Adrenal gland (tissue), 12 donors: ENCODE results near the gene LRRC9. TPM values are rescaled to one million over a fixed set of nuclear protein-coding genes. Genes with fewer than 3 reads are reported as not detected.

Source experiments
- DNase-seq, 7 donors: peaks; one replicate each; pipeline ENCODE4 v3.0.0-alpha.2; 2019 to 2020
- H3K27ac ChIP-seq, 5 donors: fragments of 200-600 bp; sonication (generic) in 4 of 5; 1 replicate in 3 of 5; 2 replicates in 2 of 5; pipeline versions ENCODE4 v1.5.1 to v1.8.0; 2016 to 2020; ENCODE audit warnings: mild to moderate bottlenecking in 1 of 5
- H3K27me3 ChIP-seq: fragments of 200-600 bp; 2 replicates; pipeline ENCODE4 v1.8.0; 2021
- H3K36me3 ChIP-seq, 2 donors: fragments of 200-600 bp; replicated peaks in 1 of 2; 1 replicate in 1 of 2; 2 replicates in 1 of 2; pipeline versions ENCODE4 v1.5.1 to v1.8.0; 2018 to 2022
- H3K4me1 ChIP-seq, 2 donors: fragments of 200-600 bp; replicated peaks in 1 of 2; 1 replicate in 1 of 2; 2 replicates in 1 of 2; pipeline versions ENCODE4 v1.5.1 to v1.8.0; 2018 to 2021
- H3K4me3 ChIP-seq, 4 donors: fragments of 200-600 bp; sonication (generic) in 3 of 4; one replicate each; pipeline ENCODE4 v1.5.1; 2016 to 2018
- H3K9me3 ChIP-seq, 3 donors: fragments of 200-600 bp; sonication (generic) in 1 of 3; replicated peaks in 1 of 3; 1 replicate in 2 of 3; 2 replicates in 1 of 3; pipeline versions ENCODE4 v1.5.1 to v1.8.0; 2016 to 2021
- POLR2A ChIP-seq, 2 donors: fragments of 450-650 bp; IDR thresholded peaks; one replicate each; pipeline ENCODE4 v1.6.1; 2017; ENCODE audit warnings: antibody characterized with exemption in 2 of 2, mild to moderate bottlenecking in 2 of 2, moderate library complexity in 1 of 2
- WGBS, 4 donors: extraction: QIAGEN DNeasy Blood & Tissue Kit in 2 of 4; methylation state at CpG; one replicate each; pipeline versions ENCODE4 v1.1.5 to v1.1.7; 2013 to 2017; 5-methylcytosine and 5-hydroxymethylcytosine counted together
- intact Hi-C, 2 donors: fragments of 100-400 bp; cut with DNase I; formaldehyde crosslinking; loops; one replicate each; pipeline versions ENCODE4 v1.14.1 to v1.15.0; 2022 to 2023
- polyA plus RNA-seq, 3 donors: library from polyadenylated mRNA; stranded (reverse); fragments of 200-250 nt in 2 of 3; fragments of 350-450 nt in 1 of 3; fragmentation: Illumina TruSeq in 1 of 3; extraction: RNeasy Lipid Tissue Mini Kit (QIAGEN cat#74804) in 1 of 3; gene quantifications; one replicate each; pipeline ENCODE4 v1.2.3, GENCODE V29; 2013 to 2014
- total RNA-seq, 9 donors: library from RNA; depleted of rRNA in 4 of 9; stranded (reverse); fragments of >200 nt in 4 of 9; fragments of 120-200 nt in 1 of 9; fragmentation: NEBNext Ultra II Directional in 1 of 9; extraction: Animal tissue kit (Norgen Biotek cat#: 25700) in 1 of 9; gene quantifications; one replicate each; pipeline versions ENCODE4 v1.1.0 to v1.2.4, GENCODE V29; 2013 to 2023
- TF ChIP-seq, protein P1 (sequence below), 6 experiments: fragments of 450-650 bp in 4 of 6; fragments of 200-600 bp in 2 of 6; sonication (generic) in 1 of 6; IDR thresholded peaks; 1 replicate in 5 of 6; 2 replicates in 1 of 6; pipeline versions ENCODE4 v1.5.1 to v1.8.0; 2016 to 2021; ENCODE audit warnings: antibody characterized with exemption in 6 of 6, mild to moderate bottlenecking in 2 of 6, moderate library complexity in 1 of 6
- donor health status: healthy with polysubstance abuse.
- donor health status: Bipolar disorder and iron deficiency.
- donor health status: DM: yes; HTN: yes; CAD: no.
- donor health status: DM: no; HTN: no; CAD: no.
- donor health status: DM: no; HTN: no; CAD: no.
- donor health status: DM: yes; HTN: yes; CAD: no.

The LRRC9 gene
- total and polyA plus RNA-seq, 12 donors: 0.14 to 1.2 (median 0.65) TPM; not detected in 8

DNA sequence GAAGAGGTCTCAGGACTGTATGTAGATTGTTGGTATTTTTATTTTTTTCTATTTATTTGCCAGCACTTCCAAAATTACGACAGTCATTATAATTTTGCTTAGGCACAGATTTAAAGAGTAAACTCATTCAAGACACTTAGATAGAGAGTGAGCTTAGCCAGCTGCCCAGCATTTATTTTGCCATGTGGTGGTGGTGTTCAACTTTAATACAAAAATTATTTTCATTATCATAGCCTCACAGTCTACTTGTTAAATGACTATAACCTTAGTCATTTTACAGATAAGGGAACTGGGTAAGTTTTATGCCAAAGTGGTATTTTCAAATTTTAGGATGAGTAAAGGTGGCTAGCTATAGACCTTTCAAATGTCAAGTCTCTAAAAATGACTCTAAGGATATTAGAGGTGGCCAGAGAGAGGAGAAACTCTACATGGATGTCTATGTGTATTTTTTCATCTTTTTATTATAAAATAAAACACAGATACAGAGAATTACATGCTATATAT, 66.7 kb downstream of the LRRC9 start:
- Histone ChIP-seq H3K4me3 (no peak overlapping the region), H3K4me1 (no peaks in the 10 kb centered on the region), H3K36me3 (no peaks in the 10 kb centered on the region), H3K27me3 (no peaks in the 10 kb centered on the region), H3K9me3 (no peaks in the 10 kb centered on the region), H3K27ac (no peak overlapping the region)
- 89 to 95% (median 93%) methylated on average over 1 of the region's 1 CpG for WGBS, 4 donors
- intact Hi-C loops: no loop called here
- TF ChIP-seq, protein P1, sequence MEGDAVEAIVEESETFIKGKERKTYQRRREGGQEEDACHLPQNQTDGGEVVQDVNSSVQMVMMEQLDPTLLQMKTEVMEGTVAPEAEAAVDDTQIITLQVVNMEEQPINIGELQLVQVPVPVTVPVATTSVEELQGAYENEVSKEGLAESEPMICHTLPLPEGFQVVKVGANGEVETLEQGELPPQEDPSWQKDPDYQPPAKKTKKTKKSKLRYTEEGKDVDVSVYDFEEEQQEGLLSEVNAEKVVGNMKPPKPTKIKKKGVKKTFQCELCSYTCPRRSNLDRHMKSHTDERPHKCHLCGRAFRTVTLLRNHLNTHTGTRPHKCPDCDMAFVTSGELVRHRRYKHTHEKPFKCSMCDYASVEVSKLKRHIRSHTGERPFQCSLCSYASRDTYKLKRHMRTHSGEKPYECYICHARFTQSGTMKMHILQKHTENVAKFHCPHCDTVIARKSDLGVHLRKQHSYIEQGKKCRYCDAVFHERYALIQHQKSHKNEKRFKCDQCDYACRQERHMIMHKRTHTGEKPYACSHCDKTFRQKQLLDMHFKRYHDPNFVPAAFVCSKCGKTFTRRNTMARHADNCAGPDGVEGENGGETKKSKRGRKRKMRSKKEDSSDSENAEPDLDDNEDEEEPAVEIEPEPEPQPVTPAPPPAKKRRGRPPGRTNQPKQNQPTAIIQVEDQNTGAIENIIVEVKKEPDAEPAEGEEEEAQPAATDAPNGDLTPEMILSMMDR (IDR thresholded peaks at IDR 0.05): no peak
- TF ChIP-seq POLR2A (IDR thresholded peaks at IDR 0.05): no peak
- no peak for DNase-seq

DNA sequence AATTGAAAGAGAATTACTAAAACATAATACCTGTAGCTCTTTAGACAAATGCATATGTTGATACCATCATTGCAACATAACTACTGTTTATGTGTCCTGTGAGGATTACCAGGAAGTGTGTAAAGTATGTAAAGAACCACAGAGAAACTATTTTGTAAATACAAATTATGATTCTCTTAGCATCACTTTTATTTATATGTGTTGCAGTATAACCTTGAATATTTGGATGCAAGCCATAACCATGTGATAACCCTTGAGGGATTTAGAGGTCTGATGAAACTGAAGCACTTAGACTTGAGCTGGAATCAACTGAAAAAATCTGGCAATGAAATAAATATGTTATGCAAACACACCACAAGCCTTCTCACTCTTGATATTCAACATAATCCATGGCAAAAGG, 77.5 kb downstream of the LRRC9 start:
- intact Hi-C loops: no loop called here
- Histone ChIP-seq H3K27ac (no peak overlapping the region), H3K9me3 (no peaks in the 10 kb centered on the region), H3K36me3 (no peaks in the 10 kb centered on the region), H3K4me1 (peaks cover 0 to 3% of the 10 kb centered on the region in 2 donors), H3K4me3 (no peak overlapping the region), H3K27me3 (no peaks in the 10 kb centered on the region)
- no peak for DNase-seq
- TF ChIP-seq, protein P1 (IDR thresholded peaks at IDR 0.05): no peak
- TF ChIP-seq POLR2A (IDR thresholded peaks at IDR 0.05): no peak

DNA sequence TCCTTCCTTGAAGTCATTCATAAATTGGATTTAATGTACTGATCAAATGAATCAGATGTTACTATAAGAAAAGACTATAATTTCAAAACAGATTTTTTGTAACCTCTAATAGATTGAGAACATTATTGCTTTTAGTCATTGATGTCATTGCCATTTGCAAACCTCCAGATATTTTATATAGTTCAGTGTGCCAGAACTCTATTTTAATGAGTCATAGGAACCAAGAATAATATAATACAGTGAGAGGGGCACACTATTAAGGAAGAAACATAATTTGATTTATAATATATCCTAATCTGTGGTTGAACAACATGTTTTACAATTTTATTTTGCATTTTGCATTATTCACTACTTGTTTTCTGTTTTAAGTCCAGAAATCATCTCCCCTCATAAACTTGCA, 78.0 kb downstream of the LRRC9 start:
- Histone ChIP-seq H3K4me1 (peaks cover 0 to 5% of the 10 kb centered on the region in 2 donors), H3K9me3 (no peaks in the 10 kb centered on the region), H3K27ac (no peak overlapping the region), H3K4me3 (no peak overlapping the region), H3K36me3 (no peaks in the 10 kb centered on the region), H3K27me3 (no peaks in the 10 kb centered on the region)
- intact Hi-C loops: no loop called here
- DNase-seq: no peak
- TF ChIP-seq POLR2A (IDR thresholded peaks at IDR 0.05): no peak
- TF ChIP-seq, protein P1 (IDR thresholded peaks at IDR 0.05): no peak

DNA sequence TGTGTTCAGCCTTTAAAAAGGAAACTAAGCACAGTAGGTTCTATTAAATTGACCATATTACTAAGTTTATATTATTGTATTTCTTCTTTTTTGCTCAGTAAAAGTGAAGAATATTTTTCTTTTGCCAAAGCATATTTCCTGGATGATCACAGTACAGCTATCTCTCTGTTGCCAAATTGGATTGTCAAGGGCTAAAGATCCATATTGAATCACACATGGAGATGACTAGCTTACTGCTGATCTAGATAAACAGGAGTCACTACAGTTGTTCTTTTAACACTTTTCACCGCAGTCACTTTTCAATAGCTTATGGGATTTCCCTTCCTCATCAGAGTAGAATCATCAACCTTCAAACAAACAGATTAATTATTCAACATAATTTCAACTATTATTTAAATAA, 78.6 kb downstream of the LRRC9 start:
- H3K27me3 ChIP-seq: no peaks in the 10 kb centered on the region
- H3K9me3 ChIP-seq: no peaks in the 10 kb centered on the region
- TF ChIP-seq, protein P1 (IDR thresholded peaks at IDR 0.05): no peak
- no peak for TF ChIP-seq POLR2A (IDR thresholded peaks at IDR 0.05)
- no peaks in the 10 kb centered on the region for H3K36me3 ChIP-seq
- WGBS, 4 donors: 81 to 92% (median 89%) methylated on average over 1 of the region's 1 CpG
- intact Hi-C loops: no loop called here
- DNase-seq: no peak
- H3K27ac ChIP-seq: no peak overlapping the region
- H3K4me1 ChIP-seq: peaks cover 0 to 10% of the 10 kb centered on the region in 2 donors
- H3K4me3 ChIP-seq: no peak overlapping the region
